ENCODE measurements around the gene ERAL1. TPM values are rescaled to one million over a fixed set of nuclear protein-coding genes. Genes with fewer than 3 reads are reported as not detected.
"Not testable (repeated sequence)": the region's sequence is repeated elsewhere in the genome, so short reads cannot be mapped to it uniquely, and the experiment has no call there.

Gene ERAL1
- total and polyA plus RNA-seq, 2 experiments from 2014 or later, result 77.1 to 121 TPM

DNA sequence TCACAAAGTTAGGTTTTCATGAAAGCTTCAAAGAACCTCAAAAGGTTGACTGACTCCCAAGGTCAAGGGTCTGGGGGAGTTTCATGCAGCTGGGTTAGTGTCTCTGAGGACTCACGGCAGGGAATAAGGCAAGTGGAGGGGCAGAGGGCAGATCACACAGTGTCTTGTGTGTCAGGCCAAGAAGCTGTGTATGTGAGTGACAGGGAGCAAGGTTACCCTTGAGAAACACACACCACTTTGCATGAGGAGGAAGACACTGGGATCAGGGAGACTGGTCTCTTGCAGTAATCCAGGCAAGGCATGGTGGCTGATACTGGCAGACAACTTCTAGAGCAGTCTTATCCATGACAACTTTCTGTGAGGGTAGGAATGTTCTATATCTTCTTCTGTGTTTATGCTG is 36.4 kb downstream of the ERAL1 start (continued):
- TF ChIP-seq, protein P1, sequence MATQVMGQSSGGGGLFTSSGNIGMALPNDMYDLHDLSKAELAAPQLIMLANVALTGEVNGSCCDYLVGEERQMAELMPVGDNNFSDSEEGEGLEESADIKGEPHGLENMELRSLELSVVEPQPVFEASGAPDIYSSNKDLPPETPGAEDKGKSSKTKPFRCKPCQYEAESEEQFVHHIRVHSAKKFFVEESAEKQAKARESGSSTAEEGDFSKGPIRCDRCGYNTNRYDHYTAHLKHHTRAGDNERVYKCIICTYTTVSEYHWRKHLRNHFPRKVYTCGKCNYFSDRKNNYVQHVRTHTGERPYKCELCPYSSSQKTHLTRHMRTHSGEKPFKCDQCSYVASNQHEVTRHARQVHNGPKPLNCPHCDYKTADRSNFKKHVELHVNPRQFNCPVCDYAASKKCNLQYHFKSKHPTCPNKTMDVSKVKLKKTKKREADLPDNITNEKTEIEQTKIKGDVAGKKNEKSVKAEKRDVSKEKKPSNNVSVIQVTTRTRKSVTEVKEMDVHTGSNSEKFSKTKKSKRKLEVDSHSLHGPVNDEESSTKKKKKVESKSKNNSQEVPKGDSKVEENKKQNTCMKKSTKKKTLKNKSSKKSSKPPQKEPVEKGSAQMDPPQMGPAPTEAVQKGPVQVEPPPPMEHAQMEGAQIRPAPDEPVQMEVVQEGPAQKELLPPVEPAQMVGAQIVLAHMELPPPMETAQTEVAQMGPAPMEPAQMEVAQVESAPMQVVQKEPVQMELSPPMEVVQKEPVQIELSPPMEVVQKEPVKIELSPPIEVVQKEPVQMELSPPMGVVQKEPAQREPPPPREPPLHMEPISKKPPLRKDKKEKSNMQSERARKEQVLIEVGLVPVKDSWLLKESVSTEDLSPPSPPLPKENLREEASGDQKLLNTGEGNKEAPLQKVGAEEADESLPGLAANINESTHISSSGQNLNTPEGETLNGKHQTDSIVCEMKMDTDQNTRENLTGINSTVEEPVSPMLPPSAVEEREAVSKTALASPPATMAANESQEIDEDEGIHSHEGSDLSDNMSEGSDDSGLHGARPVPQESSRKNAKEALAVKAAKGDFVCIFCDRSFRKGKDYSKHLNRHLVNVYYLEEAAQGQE (IDR thresholded peaks at IDR 0.05; ENCODE audit: unreplicated experiment), result no peak
- TF ChIP-seq JUNB (IDR thresholded peaks at IDR 0.05; ENCODE audit: unreplicated experiment), result no peak

DNA sequence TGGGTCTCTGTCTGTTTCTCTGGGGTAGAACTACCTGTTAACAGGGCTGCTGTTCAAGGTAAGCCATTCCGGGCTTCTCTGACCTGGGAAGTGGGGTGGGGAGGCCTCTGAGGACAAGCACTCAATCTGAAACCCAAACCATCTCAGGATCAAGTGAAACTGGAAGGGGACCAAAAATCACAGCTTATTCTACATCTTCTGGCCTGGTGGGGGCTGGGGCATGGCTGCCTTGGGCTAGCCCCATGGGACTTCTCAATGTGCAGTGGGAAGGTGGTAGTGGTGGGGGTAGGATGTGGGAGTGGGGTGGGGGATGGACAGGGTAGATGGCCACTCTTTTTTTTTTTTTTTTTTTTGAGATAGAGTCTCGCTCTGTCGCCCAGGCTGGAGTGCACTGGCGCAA is 37.2 kb downstream of the ERAL1 start:
- Histone ChIP-seq H2AFZ (no peak overlapping the region), H3K36me3 (ENCODE audit: insufficient read depth) (no peaks in the 10 kb centered on the region), H3F3A (replicated peaks; ENCODE audit: low read depth) (peaks cover 18% of the 10 kb centered on the region; the same call in 1 of the 2 replicates), H4K20me1 (replicated peaks; ENCODE audit: insufficient read depth) (peaks cover 15% of the 10 kb centered on the region), H3K4me1 (ENCODE audit: insufficient read depth) (peaks cover 17% of the 10 kb centered on the region), H3K79me2 (replicated peaks; ENCODE audit: insufficient read depth) (peaks cover 31% of the 10 kb centered on the region), H3K27me3 (ENCODE audit: insufficient read depth) (no peaks in the 10 kb centered on the region), H3K9me2 (ENCODE audit: insufficient read depth) (no peaks in the 10 kb centered on the region), H3K4me3 (no peak overlapping the region), H3K4me2 (no peak overlapping the region), H3K27ac (ENCODE audit: low read depth) (no peak overlapping the region)
- TF ChIP-seq, protein P1 (IDR thresholded peaks at IDR 0.05; ENCODE audit: unreplicated experiment), result no peak
- no peak for TF ChIP-seq EZH2phosphoT487 (IDR thresholded peaks at IDR 0.05; ENCODE audit: unreplicated experiment)
- H3K36me3 Mint-ChIP-seq (ENCODE audit: low read depth), result peaks cover 31% of the 10 kb centered on the region
- DNase-seq (ENCODE audit: low spot score) (no peak), ATAC-seq (no peak)
- no peak overlapping the region for H3K27ac Mint-ChIP-seq
- H3K9me3 Mint-ChIP-seq, result no peaks in the 10 kb centered on the region
- no peak overlapping the region for H3K4me3 Mint-ChIP-seq
- H3K27me3 Mint-ChIP-seq (ENCODE audit: insufficient read depth, low read depth, poor library complexity), result peaks cover 19% of the 10 kb centered on the region
- H3K4me1 Mint-ChIP-seq, result peaks cover 31% of the 10 kb centered on the region

DNA sequence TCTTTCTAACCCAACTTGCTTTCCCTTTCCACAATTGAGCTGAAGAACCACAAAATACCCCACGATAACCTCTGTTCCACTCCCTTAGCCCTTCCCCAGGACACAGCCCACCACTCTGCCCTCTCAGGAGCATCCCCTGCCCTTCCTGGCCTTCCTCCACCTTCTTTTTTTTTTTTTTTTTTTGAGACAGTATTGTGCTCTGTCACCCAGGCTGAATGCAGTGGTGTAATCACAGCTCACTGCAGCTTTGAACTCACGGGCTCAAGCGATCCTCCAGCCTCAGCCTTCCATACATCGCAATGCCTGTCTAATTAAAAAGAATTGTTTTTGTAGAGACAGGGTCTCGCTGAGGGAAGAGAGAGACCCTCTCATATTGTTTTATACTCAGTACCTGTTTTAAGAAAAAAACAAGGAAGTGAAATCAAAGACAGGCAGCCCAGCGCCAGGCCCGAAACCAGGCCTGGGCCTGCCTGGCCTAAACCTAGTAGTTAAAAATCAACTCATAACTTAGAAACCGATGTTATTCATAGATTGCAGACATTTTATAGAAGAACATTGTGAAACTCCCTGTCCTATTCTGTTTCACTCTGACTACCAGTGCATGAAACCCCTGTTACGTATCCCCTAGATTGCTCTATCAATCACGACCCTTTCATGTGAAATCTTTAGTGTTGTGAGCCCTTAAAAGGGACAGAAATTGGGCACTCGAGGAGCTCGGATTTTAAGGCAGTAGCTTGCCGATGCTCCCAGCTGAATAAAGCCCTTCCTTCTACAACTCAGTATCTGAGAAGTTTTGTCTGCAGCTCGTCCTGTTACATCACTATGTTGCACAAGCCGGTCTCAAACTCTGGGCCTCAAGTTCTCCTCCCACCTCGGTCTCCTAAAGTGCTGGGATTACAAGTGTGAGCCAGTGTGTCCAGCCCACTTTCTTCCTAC is 38.7 kb downstream of the ERAL1 start:
- peaks cover 22% of the 10 kb centered on the region for H3K27me3 Mint-ChIP-seq (ENCODE audit: insufficient read depth, low read depth, poor library complexity)
- H3F3A ChIP-seq (replicated peaks; ENCODE audit: low read depth), result peaks cover 29% of the 10 kb centered on the region
- DNase-seq (ENCODE audit: low spot score); H2AFZ ChIP-seq; H3K4me2 ChIP-seq; H3K9me2 ChIP-seq (ENCODE audit: insufficient read depth); H3K4me3 ChIP-seq; H3K9me3 Mint-ChIP-seq; H3K27ac ChIP-seq (ENCODE audit: low read depth); H3K27me3 ChIP-seq (ENCODE audit: insufficient read depth); H3K4me3 Mint-ChIP-seq; H3K36me3 ChIP-seq (ENCODE audit: insufficient read depth); ATAC-seq: not testable (repeated sequence)
- peak overlapping the region; percentile 23; the same call in 1 of the 2 replicates for H3K27ac Mint-ChIP-seq
- peaks cover 15% of the 10 kb centered on the region for H4K20me1 ChIP-seq (replicated peaks; ENCODE audit: insufficient read depth)
- peaks cover 31% of the 10 kb centered on the region for H3K79me2 ChIP-seq (replicated peaks; ENCODE audit: insufficient read depth)
- H3K4me1 ChIP-seq (ENCODE audit: insufficient read depth), result peaks cover 19% of the 10 kb centered on the region
- peaks cover 31% of the 10 kb centered on the region for H3K4me1 Mint-ChIP-seq
- peaks cover 31% of the 10 kb centered on the region for H3K36me3 Mint-ChIP-seq (ENCODE audit: low read depth)

All from GM23338 (cell line).